Breast epithelium (tissue), 3 donors: ENCODE results near the gene MAML3.

Source experiments
- CTCF ChIP-seq, 3 donors: fragments of 450-650 bp; IDR thresholded peaks; one replicate each; pipeline ENCODE4 v1.5.1; 2016 to 2017; ENCODE audit warnings: antibody characterized with exemption in 3 of 3, mild to moderate bottlenecking in 3 of 3, moderate library complexity in 3 of 3
- POLR2A ChIP-seq: fragments of 450-650 bp; IDR thresholded peaks from one replicate; pipeline ENCODE4 v1.6.1; 2016; ENCODE audit warnings: antibody characterized with exemption, mild to moderate bottlenecking, moderate library complexity

GRCh38 chr4:139682741-139683151, 471.2 kb downstream of the MAML3 start:
- no peak for TF ChIP-seq POLR2A
- TF ChIP-seq CTCF (IDR thresholded peaks at IDR 0.05), result no peak
